ENCODE results near the gene NEK10. TPM values are rescaled to one million over a fixed set of nuclear protein-coding genes. Genes with fewer than 3 reads are reported as not detected.

The NEK10 gene
- total and polyA plus RNA-seq, 2 donors (not counting 3 experiments of a cell fraction or from before 2014, with no cell fraction given), result 0.32 to 5.0 TPM

GRCh38 chr3:27228805-27229204, 140.4 kb downstream of the NEK10 start:
- Histone ChIP-seq H3K9ac (replicated peaks; ENCODE audit: extremely low read depth, insufficient read depth, low read length) (no peak overlapping the region), H2AFZ (ENCODE audit: low read depth, low read length) (no peak overlapping the region), H3K4me1 (ENCODE audit: control insufficient read depth, extremely low read depth, insufficient read depth, low read length) (no peaks in the 10 kb centered on the region), H3K9me1 (replicated peaks; ENCODE audit: control insufficient read depth, extremely low read depth, insufficient read depth, low read length) (no peaks in the 10 kb centered on the region), H3K79me2 (ENCODE audit: control insufficient read depth, insufficient read depth, low read length) (no peaks in the 10 kb centered on the region), H3K36me3 (ENCODE audit: control insufficient read depth in 2 of 2, extremely low read depth in 1 of 2, insufficient read depth in 2 of 2, low read length in 2 of 2) (no peaks in the 10 kb centered on the region), H3K27ac (ENCODE audit: insufficient read depth, low read depth, low read length) (no peak overlapping the region), H3K27me3 (ENCODE audit: control insufficient read depth in 2 of 2, insufficient read depth in 2 of 2, low read length in 2 of 2) (no peaks in the 10 kb centered on the region), H3K9me3 (replicated peaks; ENCODE audit: control insufficient read depth, insufficient read depth, low read length) (no peaks in the 10 kb centered on the region), H3K4me3 (replicated peaks in 1 of 3; ENCODE audit: insufficient read depth in 1 of 3, low read depth in 1 of 3, low read length in 3 of 3) (no peak overlapping the region), H4K20me1 (replicated peaks; ENCODE audit: control insufficient read depth, extremely low read depth, insufficient read depth, low read length) (no peaks in the 10 kb centered on the region), H3K4me2 (ENCODE audit: insufficient read depth, low read length) (no peak overlapping the region)
- intact Hi-C loops (cut with micrococcal nuclease) (no loop called here), dilution Hi-C loops (cut with MboI; ENCODE audit: extremely low pct_ligation_motif_present, low sequenced_read_pairs) (no loop called here)
- POLR2A ChIA-PET, result interaction anchor here (0.6 kb wide), 1 partner anchor 240 kb away, joined by 3 read pairs; no protein-coding TSS in a partner anchor
- CTCF ChIA-PET, result interaction anchor here (0.7 to 1.6 kb wide), 7 partner anchors 9 to 94 kb away, joined by 3 to 16 read pairs (median 3); no protein-coding TSS in a partner anchor
- FAIRE-seq (no peak), DNase-seq (ENCODE audit: low read depth, low spot score) (no peak)
- no peak for TF ChIP-seq POLR2A (IDR thresholded peaks at IDR 0.05; ENCODE audit: low read depth, low read length)
- TF ChIP-seq MAX (IDR thresholded peaks at IDR 0.05; ENCODE audit: insufficient read depth, insufficient read length), result no peak
- no peak for TF ChIP-seq CTCF (IDR thresholded peaks at IDR 0.05; ENCODE audit: extremely low read depth in 1 of 2, insufficient read depth in 1 of 2, low read depth in 1 of 2, low read length in 2 of 2)
- no peak for TF ChIP-seq MYC (IDR thresholded peaks at IDR 0.05; ENCODE audit: low read depth, low read length)
- no peak for TF ChIP-seq EZH2 (IDR thresholded peaks at IDR 0.05; ENCODE audit: borderline replicate concordance, low read depth, low read length, severe bottlenecking)
- TF ChIP-seq GATA2 (IDR thresholded peaks at IDR 0.05; ENCODE audit: insufficient read depth, insufficient read length, low read depth, low read length), result no peak
- TF ChIP-seq FOS (IDR thresholded peaks at IDR 0.05; ENCODE audit: borderline replicate concordance, insufficient read depth, low read length), result no peak
- no peak for TF ChIP-seq POLR2AphosphoS5 (IDR thresholded peaks at IDR 0.05; ENCODE audit: insufficient read depth, low read depth, low read length)
- TF ChIP-seq JUN (IDR thresholded peaks at IDR 0.05; ENCODE audit: borderline replicate concordance, insufficient read depth, insufficient read length, low read depth), result no peak
- no TSS peak for BruUV-seq (replicated peaks)
